Endothelial cell of umbilical vein (primary cell): ENCODE results near the gene SLC2A1. TPM values are rescaled to one million over a fixed set of nuclear protein-coding genes. Genes with fewer than 3 reads are reported as not detected.

Source experiments
- BruUV-seq: library from RNA; stranded (reverse); fragments of 400-500 nt; replicated peaks from 2 replicates; lab custom pipeline; 2021; lab: Mats Ljungman, UMichigan
- CTCF ChIA-PET: fragments of 300-600, 350-600 bp; sonication (Branson Sonifier 250); formaldehyde crosslinking; loops from one replicate; lab custom pipeline; 2021; ENCODE audit warnings: antibody characterized with exemption, inconsistent platforms; lab: Charles Lee
- POLR2A ChIA-PET: fragments of 300-600, 350-600 bp; sonication (Branson Sonifier 250); formaldehyde crosslinking; loops from one replicate; lab custom pipeline; 2021; ENCODE audit warnings: antibody characterized with exemption, inconsistent platforms; lab: Charles Lee
- DNase-seq: peaks from one replicate; pipeline ENCODE4 v3.0.0-alpha.2; 2011; ENCODE audit warnings: low read depth, low spot score
- FAIRE-seq: peaks from 2 replicates; lab custom pipeline; 2011; peaks lifted over from hg19 to GRCh38; lab: Jason Lieb, UNC
- H2AFZ ChIP-seq: 2 replicates; pipeline ENCODE4 v1.6.0; 2012; ENCODE audit warnings: low read depth, low read length, control low read depth, inconsistent platforms
- H3K27ac ChIP-seq: 2 replicates; pipeline ENCODE4 v1.5.1; 2011; ENCODE audit warnings: low read depth, mild to moderate bottlenecking, control low read depth, low read length, moderate library complexity; ENCODE audit not compliant: insufficient read depth
- H3K27me3 ChIP-seq, 2 experiments: 2 replicates each; pipeline versions ENCODE4 v1.6.0 to v1.6.1; 2011; ENCODE audit warnings: low read length in 2 of 2, mixed read lengths in 1 of 2; ENCODE audit not compliant: control insufficient read depth in 2 of 2, insufficient read depth in 2 of 2
- H3K36me3 ChIP-seq, 2 experiments: 2 replicates in 1 of 2; 3 replicates in 1 of 2; pipeline ENCODE4 v1.5.1; 2011; ENCODE audit warnings: low read length in 2 of 2, mild to moderate bottlenecking in 1 of 2, moderate library complexity in 1 of 2; ENCODE audit not compliant: control insufficient read depth in 2 of 2, insufficient read depth in 2 of 2; ENCODE audit errors: extremely low read depth in 1 of 2
- H3K4me1 ChIP-seq: 3 replicates; pipeline ENCODE4 v1.5.1; 2011; ENCODE audit warnings: mild to moderate bottlenecking, low read length; ENCODE audit not compliant: control insufficient read depth, insufficient read depth; ENCODE audit errors: extremely low read depth
- H3K4me2 ChIP-seq: 2 replicates; pipeline ENCODE4 v1.6.1; 2011; ENCODE audit warnings: low read length, control low read depth, mixed read lengths; ENCODE audit not compliant: insufficient read depth
- H3K4me3 ChIP-seq, 3 experiments: fragments of 200-600 bp in 1 of 3; sonication (generic), shearing (Covaris generic) in 1 of 3; replicated peaks in 1 of 3; 2 replicates each; pipeline ENCODE4 v1.5.1; 2011 to 2016; ENCODE audit warnings: control low read depth in 3 of 3, low read length in 3 of 3, mild to moderate bottlenecking in 2 of 3, inconsistent platforms in 1 of 3, low read depth in 1 of 3, moderate library complexity in 1 of 3; ENCODE audit not compliant: insufficient read depth in 1 of 3
- H3K79me2 ChIP-seq: 2 replicates; pipeline ENCODE4 v1.6.0; 2012; ENCODE audit warnings: low read length, inconsistent platforms; ENCODE audit not compliant: control insufficient read depth, insufficient read depth
- H3K9ac ChIP-seq: replicated peaks from 2 replicates; pipeline ENCODE3; 2011; ENCODE audit warnings: low read length, control low read depth; ENCODE audit not compliant: insufficient read depth; ENCODE audit errors: extremely low read depth
- H3K9me1 ChIP-seq: replicated peaks from 3 replicates; pipeline ENCODE4 v1.6.0; 2011; ENCODE audit warnings: mild to moderate bottlenecking, low read length; ENCODE audit not compliant: control insufficient read depth, insufficient read depth; ENCODE audit errors: extremely low read depth
- H3K9me3 ChIP-seq: replicated peaks from 2 replicates; pipeline ENCODE4 v1.5.1; 2012; ENCODE audit warnings: low read length, inconsistent platforms; ENCODE audit not compliant: control insufficient read depth, insufficient read depth
- H4K20me1 ChIP-seq: replicated peaks from 2 replicates; pipeline ENCODE3; 2011; ENCODE audit warnings: mild to moderate bottlenecking, low read length; ENCODE audit not compliant: control insufficient read depth, insufficient read depth; ENCODE audit errors: extremely low read depth
- EZH2 ChIP-seq: IDR thresholded peaks from 2 replicates; pipeline ENCODE4 v1.6.1; 2012; ENCODE audit warnings: borderline replicate concordance, low read depth, mild to moderate bottlenecking, moderate library complexity, low read length, inconsistent platforms; ENCODE audit not compliant: severe bottlenecking
- FOS ChIP-seq: IDR thresholded peaks from 2 replicates; pipeline ENCODE4 v1.6.1; 2011; ENCODE audit warnings: mild to moderate bottlenecking, low read length, moderate library complexity, borderline replicate concordance; ENCODE audit not compliant: insufficient read depth
- GATA2 ChIP-seq: IDR thresholded peaks from 2 replicates; pipeline ENCODE4 v1.7.0; 2011; ENCODE audit warnings: low read depth, mild to moderate bottlenecking, moderate library complexity, mixed read lengths, low read length; ENCODE audit not compliant: insufficient read length, insufficient read depth
- JUN ChIP-seq: IDR thresholded peaks from 2 replicates; pipeline ENCODE4 v1.6.1; 2011; ENCODE audit warnings: borderline replicate concordance, low read depth; ENCODE audit not compliant: insufficient read length, insufficient read depth
- MYC ChIP-seq: IDR thresholded peaks from one replicate; pipeline ENCODE4 v1.6.1; 2011; ENCODE audit warnings: mild to moderate bottlenecking, low read depth, low read length
- POLR2A ChIP-seq: IDR thresholded peaks from 2 replicates; pipeline ENCODE4 v1.6.1; 2012; ENCODE audit warnings: low read depth, mild to moderate bottlenecking, control low read depth, low read length
- POLR2AphosphoS5 ChIP-seq: IDR thresholded peaks from 2 replicates; pipeline ENCODE4 v1.6.1; 2012; ENCODE audit warnings: low read depth, mild to moderate bottlenecking, control low read depth, low read length, moderate library complexity; ENCODE audit not compliant: insufficient read depth
- dilution Hi-C: fragments of 300-500 bp; cut with MboI; formaldehyde crosslinking; loops from one replicate; pipeline ENCODE4 v1.15.0; 2019; ENCODE audit warnings: low sequenced_read_pairs; ENCODE audit not compliant: extremely low pct_ligation_motif_present
- intact Hi-C: fragments of 100-400 bp; cut with micrococcal nuclease; formaldehyde crosslinking; loops from one replicate; pipeline ENCODE4 v1.10.0; 2022
- polyA plus RNA-seq, 4 experiments: library from polyadenylated mRNA; depleted of rRNA in 3 of 4; stranded (reverse) in 3 of 4; unstranded in 1 of 4; fragments of >200 nt; gene quantifications; 2 replicates each; pipeline versions ENCODE4 v1.2.1 to v1.2.3, GENCODE V29; 2011 to 2012; ENCODE audit warnings: missing spikeins in 1 of 4
- total RNA-seq: library from RNA; stranded (reverse); gene quantifications from 2 replicates; pipeline ENCODE4 v1.2.3, GENCODE V29; 2021
- TF ChIP-seq, protein P1 (sequence below): IDR thresholded peaks from 2 replicates; pipeline ENCODE4 v1.6.1; 2011; ENCODE audit not compliant: insufficient read depth, insufficient read length
- TF ChIP-seq, protein P2 (sequence below), 2 donors: IDR thresholded peaks; 1 replicate in 1 of 2; 2 replicates in 1 of 2; pipeline ENCODE4 v1.5.1; 2011; ENCODE audit warnings: low read length in 2 of 2, mild to moderate bottlenecking in 2 of 2, moderate library complexity in 2 of 2, control low read depth in 1 of 2, inconsistent platforms in 1 of 2, low read depth in 1 of 2; ENCODE audit not compliant: insufficient read depth in 1 of 2; ENCODE audit errors: extremely low read depth in 1 of 2

The SLC2A1 gene
- total and polyA plus RNA-seq, 2 donors (not counting 3 experiments of a cell fraction or from before 2014, with no cell fraction given): 42.2 to 46.5 TPM

GRCh38 chr1:42908046-42908445, 50.6 kb downstream of the SLC2A1 start:
- H3K27me3 ChIP-seq: peaks cover 5 to 12% of the 10 kb centered on the region in 2 experiments
- no peaks in the 10 kb centered on the region for H3K9me3 ChIP-seq
- DNase-seq (no peak), FAIRE-seq (no peak)
- H3K4me1 ChIP-seq: no peaks in the 10 kb centered on the region
- H3K4me3 ChIP-seq: no peak overlapping the region
- H3K4me2 ChIP-seq: no peak overlapping the region
- no TSS peak for BruUV-seq
- intact Hi-C loops: no loop called here
- H4K20me1 ChIP-seq: no peaks in the 10 kb centered on the region
- H3K27ac ChIP-seq: no peak overlapping the region
- CTCF ChIA-PET: interaction anchor here (1.1 kb wide), 1 partner anchor 166 kb away, joined by 3 read pairs; no protein-coding TSS in a partner anchor
- dilution Hi-C loops: loop anchor here (25.0 kb wide), 1 partner anchor 154 kb away; no protein-coding TSS in a partner anchor
- H3K9ac ChIP-seq: no peak overlapping the region
- POLR2A ChIA-PET: no interaction called here
- no peaks in the 10 kb centered on the region for H3K9me1 ChIP-seq
- H3K79me2 ChIP-seq: no peaks in the 10 kb centered on the region
- no peak overlapping the region for H2AFZ ChIP-seq
- TF ChIP-seq, protein P1, sequence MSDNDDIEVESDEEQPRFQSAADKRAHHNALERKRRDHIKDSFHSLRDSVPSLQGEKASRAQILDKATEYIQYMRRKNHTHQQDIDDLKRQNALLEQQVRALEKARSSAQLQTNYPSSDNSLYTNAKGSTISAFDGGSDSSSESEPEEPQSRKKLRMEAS: no peak
- TF ChIP-seq GATA2: no peak
- no peak for TF ChIP-seq POLR2A
- no peak for TF ChIP-seq MYC
- no peak for TF ChIP-seq JUN
- TF ChIP-seq FOS: no peak
- TF ChIP-seq, protein P2, sequence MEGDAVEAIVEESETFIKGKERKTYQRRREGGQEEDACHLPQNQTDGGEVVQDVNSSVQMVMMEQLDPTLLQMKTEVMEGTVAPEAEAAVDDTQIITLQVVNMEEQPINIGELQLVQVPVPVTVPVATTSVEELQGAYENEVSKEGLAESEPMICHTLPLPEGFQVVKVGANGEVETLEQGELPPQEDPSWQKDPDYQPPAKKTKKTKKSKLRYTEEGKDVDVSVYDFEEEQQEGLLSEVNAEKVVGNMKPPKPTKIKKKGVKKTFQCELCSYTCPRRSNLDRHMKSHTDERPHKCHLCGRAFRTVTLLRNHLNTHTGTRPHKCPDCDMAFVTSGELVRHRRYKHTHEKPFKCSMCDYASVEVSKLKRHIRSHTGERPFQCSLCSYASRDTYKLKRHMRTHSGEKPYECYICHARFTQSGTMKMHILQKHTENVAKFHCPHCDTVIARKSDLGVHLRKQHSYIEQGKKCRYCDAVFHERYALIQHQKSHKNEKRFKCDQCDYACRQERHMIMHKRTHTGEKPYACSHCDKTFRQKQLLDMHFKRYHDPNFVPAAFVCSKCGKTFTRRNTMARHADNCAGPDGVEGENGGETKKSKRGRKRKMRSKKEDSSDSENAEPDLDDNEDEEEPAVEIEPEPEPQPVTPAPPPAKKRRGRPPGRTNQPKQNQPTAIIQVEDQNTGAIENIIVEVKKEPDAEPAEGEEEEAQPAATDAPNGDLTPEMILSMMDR (IDR thresholded peaks at IDR 0.05; ENCODE audit: extremely low read depth in 1 of 2, insufficient read depth in 1 of 2, low read depth in 1 of 2, low read length in 2 of 2): no peak
- TF ChIP-seq POLR2AphosphoS5: no peak
- no peak for TF ChIP-seq EZH2
- H3K36me3 ChIP-seq: no peaks in the 10 kb centered on the region
